GM18519 (cell line): Measurements from ENCODE around the gene SBF2.
"Not testable (repeated sequence)": the region's sequence is repeated elsewhere in the genome, so short reads cannot be mapped to it uniquely, and the experiment has no call there.

ENCODE experiments used
- ATAC-seq: cut with Tn5 transposase; IDR thresholded peaks from one replicate; pipeline ENCODE4 v1.9.1; 2021; ENCODE audit warnings: mild to moderate bottlenecking, moderate library complexity; ENCODE audit not compliant: unreplicated experiment, low FRiP score

The SBF2 gene

GRCh38 chr11:10076458-10077141 is 217.4 kb downstream of the SBF2 start:
- ATAC-seq: no peak

GRCh38 chr11:10075141-10075540 is 218.9 kb downstream of the SBF2 start:
- ATAC-seq: no peak

DNA sequence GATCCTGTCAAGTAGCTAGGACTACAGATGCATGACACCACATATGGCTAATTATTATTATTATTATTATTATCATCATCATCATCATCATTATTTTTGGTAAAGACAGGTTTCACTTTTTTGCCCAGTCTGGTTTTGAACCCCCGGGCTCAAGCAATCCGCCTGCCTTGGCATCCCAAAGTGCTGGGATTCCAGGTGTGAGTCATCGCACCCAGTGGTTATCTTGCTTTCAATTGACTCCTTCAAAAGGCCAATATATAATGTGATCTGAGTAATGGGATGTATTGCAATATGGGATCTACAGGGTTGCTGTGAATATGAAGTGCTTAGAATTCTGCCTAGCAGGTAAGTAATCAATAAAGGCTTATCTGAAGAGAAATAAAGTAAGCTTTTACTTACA is 221.2 kb downstream of the SBF2 start:
- no peak for ATAC-seq

DNA sequence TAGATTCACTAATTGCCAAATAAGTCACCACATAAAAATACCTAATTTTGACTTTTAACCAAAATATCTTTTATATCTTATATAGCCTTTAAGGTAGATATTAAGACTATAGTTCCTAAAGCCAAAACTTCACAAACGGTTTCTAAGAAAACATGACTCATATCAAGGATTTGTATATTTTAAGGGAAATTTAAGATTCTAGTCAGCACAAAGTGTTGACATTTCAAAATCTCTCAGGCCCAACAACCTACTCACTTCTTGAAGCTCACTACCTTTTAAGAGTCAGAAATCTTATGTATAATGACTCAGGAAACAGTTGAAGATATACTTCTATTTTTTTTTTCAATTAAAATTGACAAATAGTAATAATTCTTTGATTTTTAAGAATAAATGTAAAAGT is 221.9 kb downstream of the SBF2 start:
- ATAC-seq: no peak

DNA sequence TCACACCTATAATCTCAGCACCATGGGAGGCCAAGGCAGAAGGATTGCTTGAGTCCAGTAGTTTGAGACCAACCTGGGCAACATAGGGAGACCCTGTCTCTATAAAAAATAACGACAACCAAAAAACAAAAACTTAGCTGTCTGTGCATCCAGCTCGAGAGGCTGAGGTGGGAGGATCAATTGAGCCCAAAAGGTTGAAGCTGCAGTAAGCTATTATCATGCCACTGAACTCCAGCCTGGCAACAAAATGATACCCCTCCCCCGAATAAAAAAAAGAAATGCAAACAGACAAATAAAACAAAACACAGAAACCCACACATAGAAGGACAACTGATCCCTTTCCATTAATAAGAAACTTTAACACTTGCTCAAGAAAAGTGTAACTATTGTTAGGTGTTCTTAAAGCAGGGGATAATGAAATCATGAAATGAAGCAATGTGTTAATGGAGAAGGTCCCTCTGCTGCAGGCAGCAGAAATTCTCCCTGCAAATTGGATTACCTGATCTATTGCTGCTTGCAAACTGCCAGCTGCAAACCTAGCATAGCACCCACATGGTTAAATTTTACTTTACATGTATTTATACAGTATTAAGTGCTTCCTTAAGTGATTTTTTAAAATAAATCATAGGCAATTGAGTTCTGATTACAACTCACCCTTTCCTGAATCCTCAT is 226.3 kb downstream of the SBF2 start:
- ATAC-seq: no peak

DNA sequence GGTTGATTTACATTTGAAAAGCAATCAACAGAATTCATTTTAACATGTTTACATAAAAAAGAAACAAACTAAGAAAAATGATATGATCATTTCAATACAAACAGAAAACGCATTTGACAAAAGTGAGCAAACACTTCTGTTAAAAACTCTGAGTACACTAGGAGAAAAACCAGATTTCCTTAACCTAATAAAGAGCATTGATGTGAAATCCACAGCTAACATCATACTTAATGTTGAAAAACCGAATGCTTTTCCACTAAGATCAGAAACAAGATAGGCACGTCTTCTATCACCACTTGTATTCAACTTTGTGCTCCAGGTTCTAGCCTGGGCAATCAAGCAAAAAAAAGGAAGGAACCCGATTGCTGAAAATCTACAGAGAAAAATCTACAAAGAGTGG is 227.6 kb downstream of the SBF2 start:
- ATAC-seq: no peak

DNA sequence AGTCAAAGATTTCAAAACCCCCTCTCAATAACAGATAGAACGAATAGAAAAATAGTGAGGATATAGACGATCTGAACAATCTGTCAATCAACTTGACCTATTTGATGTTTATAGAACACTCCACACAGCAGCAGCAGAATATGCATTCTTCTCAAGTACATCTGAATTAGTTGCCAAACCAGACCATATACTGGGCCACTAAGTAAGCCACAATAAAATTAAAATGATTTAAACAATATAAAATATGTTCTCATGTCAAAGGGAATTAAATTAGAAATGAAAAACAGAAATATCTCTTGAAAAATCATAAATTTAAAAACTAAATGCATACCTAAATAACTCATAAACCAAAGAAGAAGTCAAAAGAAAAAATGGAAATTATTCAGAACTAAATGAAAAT is 229.2 kb downstream of the SBF2 start:
- ATAC-seq: no peak

DNA sequence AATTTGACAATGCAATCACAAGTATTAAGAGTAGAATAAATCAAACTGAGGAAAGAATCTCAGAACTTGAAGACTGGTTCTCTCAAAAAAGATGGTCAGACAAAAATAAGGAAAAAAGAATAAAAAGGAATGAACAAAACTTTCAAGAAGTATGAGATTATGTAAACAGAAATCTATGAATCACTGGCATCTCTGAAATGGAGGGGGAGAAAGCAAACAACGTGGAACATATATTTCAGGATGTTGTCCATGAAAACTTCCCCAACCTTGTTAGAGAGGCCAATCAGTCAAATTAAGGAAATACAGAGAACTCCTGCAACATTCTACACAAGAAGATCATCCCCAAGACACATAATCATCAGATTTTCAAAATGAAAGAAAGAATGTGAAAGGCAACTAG is 235.7 kb downstream of the SBF2 start:
- no peak for ATAC-seq

DNA sequence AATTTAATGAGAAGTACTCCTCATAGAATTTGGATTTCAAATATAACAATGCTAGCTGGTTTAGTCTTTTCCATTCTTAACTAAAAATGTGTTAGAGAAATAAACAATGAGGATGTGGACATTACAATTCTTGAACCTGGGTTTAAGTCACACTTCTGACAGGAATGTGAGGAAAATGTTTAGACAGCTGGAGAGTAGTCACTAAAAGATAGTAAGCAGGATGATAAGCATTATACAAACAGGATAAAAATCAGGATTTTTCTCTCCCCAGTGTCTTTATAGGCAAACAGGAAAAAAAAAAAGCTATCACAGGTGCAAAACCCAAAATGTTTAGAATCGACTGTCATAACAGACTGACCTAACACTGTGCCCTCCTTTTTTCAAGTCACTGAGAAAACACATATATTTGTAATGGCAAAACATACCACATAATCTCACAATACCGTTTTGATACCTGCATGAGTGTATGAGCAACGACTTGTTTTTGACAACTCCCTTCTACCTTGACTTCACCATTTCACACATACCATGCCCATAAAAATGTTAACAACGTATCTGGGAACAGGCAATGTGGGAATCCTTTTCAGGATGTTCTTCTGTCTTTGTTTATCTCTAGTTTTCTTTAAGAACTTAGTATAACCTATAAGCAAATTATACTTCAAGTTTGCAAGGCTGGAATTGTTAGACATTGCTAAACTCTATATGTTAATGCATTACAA is 242.0 kb downstream of the SBF2 start:
- no peak for ATAC-seq

- ATAC-seq: no peak
Observed at GRCh38 chr11:10050561-10050960, 243.5 kb downstream of the SBF2 start.

DNA sequence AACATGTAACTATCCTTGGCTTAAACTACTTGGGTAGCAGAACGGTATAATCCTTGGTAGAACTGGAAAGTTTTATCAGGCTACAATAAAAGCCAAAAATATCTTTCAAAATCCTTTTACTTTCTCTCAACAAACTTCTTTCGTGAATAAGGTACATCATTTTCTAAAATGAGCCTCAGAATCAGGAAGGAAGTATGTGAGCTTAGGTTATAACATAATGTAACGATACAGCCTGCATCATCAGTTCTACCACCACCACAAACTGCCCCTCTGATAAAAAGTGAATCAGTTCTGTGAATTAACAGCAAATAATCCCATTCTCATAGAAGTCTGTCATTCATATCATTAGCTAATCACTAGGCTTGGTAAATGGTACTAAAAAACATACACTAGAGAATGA is 244.3 kb downstream of the SBF2 start:
- ATAC-seq: no peak

DNA sequence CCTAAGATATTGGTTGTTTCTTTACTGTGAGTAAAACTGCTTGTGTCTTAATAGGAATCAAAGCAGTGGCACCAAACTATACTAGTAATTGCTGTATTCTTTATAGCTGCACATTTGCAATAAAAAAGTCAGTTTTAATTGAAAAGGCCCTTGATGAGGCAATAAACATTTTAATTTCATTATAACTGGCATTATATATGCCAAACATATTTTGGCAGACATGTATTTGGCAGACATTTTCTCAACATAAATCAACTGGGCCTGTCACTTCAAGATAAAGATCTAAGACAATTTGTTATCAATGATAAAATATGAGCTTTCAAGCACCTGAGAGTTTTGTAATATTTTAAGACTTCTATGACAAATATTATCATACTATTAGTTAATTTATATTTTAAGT is 245.7 kb downstream of the SBF2 start:
- no peak for ATAC-seq

- ATAC-seq: no peak
Observed at GRCh38 chr11:10044618-10045017, 249.4 kb downstream of the SBF2 start.

- ATAC-seq: no peak
Observed at GRCh38 chr11:10042699-10043098, 251.3 kb downstream of the SBF2 start.

DNA sequence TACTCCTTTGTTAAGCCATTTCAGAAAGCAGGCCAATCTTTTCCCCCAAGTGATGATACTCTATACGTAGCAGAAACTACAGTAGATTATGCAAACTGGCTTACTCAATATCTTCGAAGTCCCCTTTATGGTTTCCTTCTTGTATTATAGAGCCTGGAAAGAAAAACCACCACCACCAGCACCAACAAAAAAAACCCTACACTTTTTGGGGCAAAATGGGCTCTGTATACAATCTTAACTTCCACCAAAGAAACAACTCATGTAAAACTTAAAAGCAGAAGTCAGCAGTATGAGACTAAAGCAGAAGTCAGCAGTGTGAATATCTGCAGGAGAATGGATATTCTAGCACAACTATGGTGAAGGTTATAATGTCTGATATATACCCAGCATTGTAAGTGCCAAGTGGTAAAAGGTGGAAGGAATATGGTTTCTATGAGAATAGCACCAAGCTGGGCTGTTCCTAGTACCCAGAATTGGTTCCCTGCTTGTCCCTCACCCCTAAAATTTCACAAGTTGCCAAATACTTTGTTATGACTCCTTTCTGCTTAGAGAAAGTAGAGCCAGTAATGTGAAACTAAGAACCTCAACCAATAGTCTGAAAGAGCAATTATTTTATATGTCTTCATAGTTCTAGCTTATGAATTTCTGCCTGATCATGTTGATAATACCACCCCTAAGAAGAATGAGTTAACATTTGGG is 252.1 kb downstream of the SBF2 start:
- no peak for ATAC-seq

DNA sequence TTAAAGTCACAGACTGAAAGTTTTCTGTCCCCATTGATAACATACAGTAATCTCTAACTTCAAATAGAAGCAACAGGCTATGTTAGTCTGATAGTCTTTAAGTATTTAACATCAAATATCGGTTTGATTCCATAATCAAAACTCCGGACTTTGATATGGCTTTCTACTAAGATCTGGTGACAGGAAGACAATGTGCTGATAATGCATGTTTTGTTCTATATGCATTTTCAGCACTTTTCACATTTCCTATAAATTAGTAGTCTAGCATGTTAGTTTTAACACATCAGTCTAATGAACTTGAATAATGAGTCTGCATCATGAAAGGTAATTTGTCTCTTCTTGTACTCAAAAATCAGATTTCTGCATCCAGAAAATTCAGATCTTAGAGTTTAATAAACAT is 252.7 kb downstream of the SBF2 start:
- no peak for ATAC-seq

- no peak for ATAC-seq
Observed at GRCh38 chr11:10038521-10039302, 255.3 kb downstream of the SBF2 start.

DNA sequence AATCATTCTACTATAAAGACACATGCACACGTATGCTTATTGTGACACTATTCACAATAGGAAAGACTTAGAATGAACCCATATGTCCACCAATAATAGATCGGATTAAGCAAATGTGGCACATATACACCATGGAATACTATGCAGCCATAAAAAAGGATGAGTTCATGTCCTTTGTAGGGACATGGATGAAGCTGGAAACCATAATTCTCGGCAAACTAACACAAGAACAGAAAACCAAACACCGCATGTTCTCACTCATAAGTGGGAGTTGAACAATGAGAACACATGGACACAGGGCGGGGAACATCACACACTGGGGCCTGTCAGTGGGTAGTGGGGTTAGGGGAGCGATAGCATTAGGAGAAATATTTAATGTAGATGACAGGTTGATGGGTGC is 258.1 kb downstream of the SBF2 start:
- not testable (repeated sequence) for ATAC-seq

- no peak for ATAC-seq
Observed at GRCh38 chr11:10032935-10033334, 261.1 kb downstream of the SBF2 start.

GRCh38 chr11:10030122-10030490 is 263.9 kb downstream of the SBF2 start:
- no peak for ATAC-seq
